Lower leg skin (tissue), 4 donors: ENCODE measurements around the gene PTPRN2. TPM values are rescaled to one million over a fixed set of nuclear protein-coding genes. Genes with fewer than 3 reads are reported as not detected.
A peak's percentile ranks its signal among the peaks of the same experiment; 100 is the strongest.

Experiments
- DNase-seq, 2 donors: peaks; one replicate each; pipeline ENCODE4 v3.0.0-alpha.2; 2019; ENCODE audit warnings: low spot score in 2 of 2
- H3K4me3 ChIP-seq: fragments of 200-600 bp; sonication (generic); 2 replicates; pipeline ENCODE4 v1.5.1; 2017; ENCODE audit warnings: mild to moderate bottlenecking, low read depth; ENCODE audit not compliant: poor library complexity, severe bottlenecking
- CTCF ChIP-seq, 3 donors: fragments of 450-650 bp; IDR thresholded peaks; one replicate each; pipeline ENCODE4 v1.5.1; 2016; ENCODE audit warnings: antibody characterized with exemption in 3 of 3, mild to moderate bottlenecking in 3 of 3, moderate library complexity in 2 of 3
- POLR2A ChIP-seq, 2 donors: fragments of 450-650 bp; IDR thresholded peaks; one replicate each; pipeline ENCODE4 v1.6.1; 2016 to 2017; ENCODE audit warnings: antibody characterized with exemption in 2 of 2, mild to moderate bottlenecking in 1 of 2, moderate library complexity in 1 of 2
- WGBS, 2 donors: methylation state at CpG; one replicate each; pipeline ENCODE4 v1.1.5; 2018; 5-methylcytosine and 5-hydroxymethylcytosine counted together
- intact Hi-C: fragments of 100-400 bp; cut with DNase I; formaldehyde crosslinking; loops from one replicate; pipeline ENCODE4 v1.15.0; 2023; ENCODE audit warnings: low total_unique reads
- total RNA-seq, 4 donors: library from RNA; depleted of rRNA; stranded (reverse); fragments of >200 nt; gene quantifications; one replicate each; pipeline ENCODE4 v1.1.0, GENCODE V29; 2016

PTPRN2 gene
- total RNA-seq, 4 donors from 2014 or later: 0.11 to 1.6 (median 0.92) TPM

- DNase-seq: peak in 1 of 2 donors; percentile 63
- WGBS, 2 donors: 86% methylated on average over 29 of the region's 29 CpGs
- H3K4me3 ChIP-seq: no peak overlapping the region
- intact Hi-C loops: no loop called here
- TF ChIP-seq POLR2A (IDR thresholded peaks at IDR 0.05) (no peak), CTCF (IDR thresholded peaks at IDR 0.05) (no peak)
Observed at GRCh38 chr7:158280448-158281144, 307.0 kb downstream of the PTPRN2 start.

- peak in 1 of 2 donors; percentile 74 for DNase-seq
- WGBS, 2 donors: 79 to 87% methylated on average over 43 to 53 of the region's 53 CpGs
- TF ChIP-seq CTCF (IDR thresholded peaks at IDR 0.05): no peak
- no peak for TF ChIP-seq POLR2A (IDR thresholded peaks at IDR 0.05)
- H3K4me3 ChIP-seq: no peak overlapping the region
- intact Hi-C loops: no loop called here
Observed at GRCh38 chr7:158279539-158280447, 307.8 kb downstream of the PTPRN2 start.

GRCh38 chr7:158278745-158279320 lies 308.8 kb downstream of the PTPRN2 start:
- 45 to 66% methylated on average over 9 of the region's 9 CpGs for WGBS, 2 donors
- no peak overlapping the region for H3K4me3 ChIP-seq
- TF ChIP-seq POLR2A (IDR thresholded peaks at IDR 0.05) (no peak), CTCF (IDR thresholded peaks at IDR 0.05) (no peak)
- peak in 1 of 2 donors; percentile 53 for DNase-seq
- intact Hi-C loops: no loop called here

GRCh38 chr7:158277219-158278141 lies 310.1 kb downstream of the PTPRN2 start:
- 68 to 81% methylated on average over 26 to 29 of the region's 29 CpGs for WGBS, 2 donors
- peak in 1 of 2 donors; percentile 64 for DNase-seq
- intact Hi-C loops: no loop called here
- no peak overlapping the region for H3K4me3 ChIP-seq
- TF ChIP-seq CTCF (IDR thresholded peaks at IDR 0.05) (no peak), POLR2A (IDR thresholded peaks at IDR 0.05) (no peak)
